SU-DHL-6 (cell line): Measurements from ENCODE around the gene ARHGAP21.

ENCODE experiments used
- H2AFZ ChIP-seq: fragments of 200-600 bp; sonication (generic); 2 replicates; pipeline ENCODE4 v1.6.1; 2014; ENCODE audit warnings: low read depth, mild to moderate bottlenecking, moderate library complexity, mixed read lengths, antibody characterized with exemption, low read length; ENCODE audit not compliant: severe bottlenecking
- H3F3A ChIP-seq: fragments of 200-600 bp; shearing (Covaris generic); 2 replicates; pipeline ENCODE4 v1.6.0; 2016; ENCODE audit warnings: antibody characterized with exemption, mild to moderate bottlenecking; ENCODE audit not compliant: insufficient read depth
- H3K27ac ChIP-seq: fragments of 200-600 bp; sonication (generic); 2 replicates; pipeline ENCODE4 v1.5.1; 2016; ENCODE audit warnings: low read depth, mild to moderate bottlenecking, low read length, moderate library complexity, mixed read lengths
- H3K27me3 ChIP-seq: fragments of 200-600 bp; sonication (generic), shearing (Covaris generic); 2 replicates; pipeline ENCODE4 v1.6.0; 2014; ENCODE audit warnings: mild to moderate bottlenecking, low read length
- H3K36me3 ChIP-seq: fragments of 200-600 bp; sonication (generic); 2 replicates; pipeline ENCODE4 v1.6.1; 2014; ENCODE audit warnings: mild to moderate bottlenecking, low read length, mixed read lengths
- H3K4me2 ChIP-seq: fragments of 300-600, 200-600 bp; shearing (Covaris generic), sonication (generic); 2 replicates; pipeline ENCODE4 v1.6.0; 2014; ENCODE audit warnings: low read length, low read depth, mild to moderate bottlenecking; ENCODE audit not compliant: poor library complexity, severe bottlenecking
- H3K4me3 ChIP-seq: fragments of 200-600 bp; sonication (generic); 2 replicates; pipeline ENCODE4 v1.5.1; 2014; ENCODE audit warnings: antibody characterized with exemption, low read length, mild to moderate bottlenecking, mixed read lengths; ENCODE audit not compliant: insufficient read depth, poor library complexity, severe bottlenecking
- H3K79me2 ChIP-seq: fragments of 200-600 bp; sonication (generic); 2 replicates; pipeline ENCODE4 v1.6.1; 2014; ENCODE audit warnings: mild to moderate bottlenecking, low read length, moderate library complexity; ENCODE audit not compliant: insufficient read depth
- H3K9ac ChIP-seq: fragments of 200-600 bp; sonication (generic); 2 replicates; pipeline ENCODE4 v1.7.0; 2014; ENCODE audit warnings: mild to moderate bottlenecking, low read length
- H3K9me2 ChIP-seq: fragments of 200-600 bp; sonication (generic); replicated peaks from 2 replicates; pipeline ENCODE4 v1.6.1; 2014; ENCODE audit warnings: low read length; ENCODE audit not compliant: insufficient read depth
- H3K9me3 ChIP-seq: fragments of 200-600 bp; sonication (generic); 2 replicates; pipeline ENCODE4 v1.6.1; 2014; ENCODE audit warnings: low read length, mixed read lengths; ENCODE audit not compliant: insufficient read depth
- H4K20me1 ChIP-seq: fragments of 200-600 bp; sonication (generic); 2 replicates; pipeline ENCODE4 v1.6.1; 2014; ENCODE audit warnings: low read depth, mild to moderate bottlenecking, antibody characterized with exemption, low read length, moderate library complexity, mixed read lengths
- EZH2phosphoT487 ChIP-seq: fragments of 200-600 bp; sonication (generic), shearing (Covaris generic); conservative IDR thresholded peaks from 2 replicates; pipeline ENCODE4 v1.6.1; 2018; ENCODE audit warnings: mild to moderate bottlenecking, antibody characterized with exemption, low read length, moderate library complexity, mixed read lengths
- TF ChIP-seq, protein P1 (sequence below): fragments of 200-600 bp; sonication (generic); IDR thresholded peaks from one replicate; pipeline ENCODE4 v1.5.1; 2017; ENCODE audit warnings: antibody characterized with exemption, mild to moderate bottlenecking, low read length, moderate library complexity; ENCODE audit not compliant: insufficient read depth, poor library complexity, severe bottlenecking

The ARHGAP21 gene

DNA sequence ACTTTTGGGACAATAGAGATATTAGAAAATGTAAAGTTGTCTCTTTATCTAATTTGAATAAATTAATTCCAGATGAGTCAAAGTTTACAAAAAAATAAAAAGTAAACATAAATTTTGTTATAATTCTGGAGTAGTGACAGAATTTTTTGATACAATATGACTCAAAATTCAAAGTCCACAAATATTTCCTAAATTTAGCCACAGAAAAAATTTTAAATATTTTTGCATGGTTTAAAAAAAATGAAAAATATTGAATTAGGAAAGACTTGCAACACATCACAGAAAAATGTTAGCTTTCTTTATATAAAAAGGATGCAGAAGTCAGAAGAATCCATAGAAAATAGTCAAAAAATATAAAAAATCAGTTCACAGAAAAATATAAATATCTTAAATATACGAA is 117.7 kb downstream of the ARHGAP21 start:
- H2AFZ ChIP-seq, result no peak overlapping the region
- H4K20me1 ChIP-seq, result no peaks in the 10 kb centered on the region
- no peaks in the 10 kb centered on the region for H3F3A ChIP-seq
- no peaks in the 10 kb centered on the region for H3K36me3 ChIP-seq
- H3K27ac ChIP-seq, result no peak overlapping the region
- no peaks in the 10 kb centered on the region for H3K9me3 ChIP-seq
- no peaks in the 10 kb centered on the region for H3K79me2 ChIP-seq
- TF ChIP-seq EZH2phosphoT487, result no peak
- TF ChIP-seq, protein P1, sequence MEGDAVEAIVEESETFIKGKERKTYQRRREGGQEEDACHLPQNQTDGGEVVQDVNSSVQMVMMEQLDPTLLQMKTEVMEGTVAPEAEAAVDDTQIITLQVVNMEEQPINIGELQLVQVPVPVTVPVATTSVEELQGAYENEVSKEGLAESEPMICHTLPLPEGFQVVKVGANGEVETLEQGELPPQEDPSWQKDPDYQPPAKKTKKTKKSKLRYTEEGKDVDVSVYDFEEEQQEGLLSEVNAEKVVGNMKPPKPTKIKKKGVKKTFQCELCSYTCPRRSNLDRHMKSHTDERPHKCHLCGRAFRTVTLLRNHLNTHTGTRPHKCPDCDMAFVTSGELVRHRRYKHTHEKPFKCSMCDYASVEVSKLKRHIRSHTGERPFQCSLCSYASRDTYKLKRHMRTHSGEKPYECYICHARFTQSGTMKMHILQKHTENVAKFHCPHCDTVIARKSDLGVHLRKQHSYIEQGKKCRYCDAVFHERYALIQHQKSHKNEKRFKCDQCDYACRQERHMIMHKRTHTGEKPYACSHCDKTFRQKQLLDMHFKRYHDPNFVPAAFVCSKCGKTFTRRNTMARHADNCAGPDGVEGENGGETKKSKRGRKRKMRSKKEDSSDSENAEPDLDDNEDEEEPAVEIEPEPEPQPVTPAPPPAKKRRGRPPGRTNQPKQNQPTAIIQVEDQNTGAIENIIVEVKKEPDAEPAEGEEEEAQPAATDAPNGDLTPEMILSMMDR, result no peak
- H3K4me2 ChIP-seq, result no peak overlapping the region
- no peak overlapping the region for H3K9ac ChIP-seq
- no peaks in the 10 kb centered on the region for H3K27me3 ChIP-seq
- no peak overlapping the region for H3K4me3 ChIP-seq
- no peaks in the 10 kb centered on the region for H3K9me2 ChIP-seq

DNA sequence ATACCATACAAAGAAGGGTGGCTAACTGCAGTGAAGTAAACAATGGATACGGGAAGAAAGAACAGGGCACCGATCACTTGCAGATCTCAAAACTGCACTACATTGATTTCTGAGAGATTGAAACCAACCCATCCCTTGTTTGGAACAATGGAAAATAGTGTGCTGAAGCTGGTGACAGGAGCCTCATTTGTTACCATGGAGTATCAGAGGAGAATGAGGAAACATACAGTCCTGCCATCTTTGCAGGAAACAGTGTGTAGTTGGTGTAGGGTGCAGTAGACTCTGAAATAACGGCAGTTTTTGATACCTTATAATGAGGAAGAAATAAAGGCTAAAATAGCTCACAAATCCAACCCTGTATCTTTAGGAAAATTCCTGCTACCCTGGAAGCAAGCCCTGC is 118.5 kb downstream of the ARHGAP21 start:
- Histone ChIP-seq H3F3A (no peaks in the 10 kb centered on the region), H3K9me2 (no peaks in the 10 kb centered on the region), H3K4me2 (no peak overlapping the region), H3K36me3 (no peaks in the 10 kb centered on the region), H3K27ac (no peak overlapping the region), H3K9ac (no peak overlapping the region), H3K79me2 (no peaks in the 10 kb centered on the region), H2AFZ (no peak overlapping the region), H3K4me3 (no peak overlapping the region), H4K20me1 (no peaks in the 10 kb centered on the region), H3K27me3 (no peaks in the 10 kb centered on the region), H3K9me3 (no peaks in the 10 kb centered on the region)
- TF ChIP-seq EZH2phosphoT487, result no peak
- TF ChIP-seq, protein P1, result no peak

DNA sequence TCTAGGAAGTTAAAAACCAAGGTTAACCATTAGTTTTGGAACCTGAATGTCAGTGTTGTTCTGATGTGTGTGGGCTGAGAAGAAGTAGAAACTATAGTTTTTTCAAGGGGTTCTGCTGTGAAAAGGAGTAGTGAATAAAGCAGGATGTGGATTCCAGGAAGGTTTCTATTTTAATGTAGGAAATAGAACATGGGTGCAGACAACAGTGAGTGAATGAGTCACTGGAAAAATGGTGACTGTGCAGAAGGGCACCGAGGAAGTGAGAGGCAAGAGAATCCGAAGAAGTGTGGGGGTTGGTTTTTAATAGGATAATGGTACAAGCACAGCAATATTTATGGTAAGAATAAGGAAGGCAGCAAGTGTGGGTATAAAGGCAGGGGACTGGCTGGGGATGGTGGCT is 120.4 kb downstream of the ARHGAP21 start:
- no peak overlapping the region for H3K4me2 ChIP-seq
- no peaks in the 10 kb centered on the region for H4K20me1 ChIP-seq
- no peak for TF ChIP-seq EZH2phosphoT487
- TF ChIP-seq, protein P1, result no peak
- no peak overlapping the region for H3K9ac ChIP-seq
- H2AFZ ChIP-seq, result no peak overlapping the region
- H3K36me3 ChIP-seq, result no peaks in the 10 kb centered on the region
- no peaks in the 10 kb centered on the region for H3K9me3 ChIP-seq
- H3F3A ChIP-seq, result no peaks in the 10 kb centered on the region
- H3K4me3 ChIP-seq, result no peak overlapping the region
- H3K9me2 ChIP-seq, result no peaks in the 10 kb centered on the region
- no peak overlapping the region for H3K27ac ChIP-seq
- no peaks in the 10 kb centered on the region for H3K27me3 ChIP-seq
- H3K79me2 ChIP-seq, result no peaks in the 10 kb centered on the region
